Dermis blood vessel endothelial cell (primary cell): ENCODE data around the gene SLC1A5. TPM values are rescaled to one million over a fixed set of nuclear protein-coding genes. Genes with fewer than 3 reads are reported as not detected.
"Not testable (repeated sequence)": the region's sequence is repeated elsewhere in the genome, so short reads cannot be mapped to it uniquely, and the experiment has no call there.

ENCODE experiments used
- DNase-seq: peaks from one replicate; pipeline ENCODE4 v3.0.0; 2010
- total RNA-seq: library from RNA; depleted of rRNA; stranded (reverse); fragments of >200 nt; gene quantifications from 2 replicates; pipeline ENCODE4 v1.2.3, GENCODE V29; 2014

Gene SLC1A5
- total RNA-seq, 1 donor from 2014 or later = 66.9 TPM

DNA sequence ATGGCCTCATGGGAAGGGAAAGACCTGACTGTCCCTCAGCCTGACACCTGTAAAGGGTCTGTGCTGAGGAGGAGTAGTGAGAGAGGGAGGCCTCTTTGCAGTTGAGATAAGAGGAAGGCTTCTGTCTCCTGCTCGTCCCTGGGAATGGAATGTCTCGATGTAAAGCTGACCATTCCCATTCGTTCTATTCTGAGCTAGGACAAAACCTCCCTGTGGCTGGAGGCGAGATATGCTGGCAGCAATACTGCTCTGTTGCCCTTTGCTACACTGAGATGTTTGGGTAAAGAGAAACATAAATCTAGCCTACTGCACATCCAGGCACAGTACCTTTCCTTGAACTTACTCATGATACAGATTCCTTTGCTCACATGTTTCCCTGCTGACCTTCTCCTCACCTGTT lies 19.6 kb downstream of the SLC1A5 start:
- not testable (repeated sequence) for DNase-seq

DNA sequence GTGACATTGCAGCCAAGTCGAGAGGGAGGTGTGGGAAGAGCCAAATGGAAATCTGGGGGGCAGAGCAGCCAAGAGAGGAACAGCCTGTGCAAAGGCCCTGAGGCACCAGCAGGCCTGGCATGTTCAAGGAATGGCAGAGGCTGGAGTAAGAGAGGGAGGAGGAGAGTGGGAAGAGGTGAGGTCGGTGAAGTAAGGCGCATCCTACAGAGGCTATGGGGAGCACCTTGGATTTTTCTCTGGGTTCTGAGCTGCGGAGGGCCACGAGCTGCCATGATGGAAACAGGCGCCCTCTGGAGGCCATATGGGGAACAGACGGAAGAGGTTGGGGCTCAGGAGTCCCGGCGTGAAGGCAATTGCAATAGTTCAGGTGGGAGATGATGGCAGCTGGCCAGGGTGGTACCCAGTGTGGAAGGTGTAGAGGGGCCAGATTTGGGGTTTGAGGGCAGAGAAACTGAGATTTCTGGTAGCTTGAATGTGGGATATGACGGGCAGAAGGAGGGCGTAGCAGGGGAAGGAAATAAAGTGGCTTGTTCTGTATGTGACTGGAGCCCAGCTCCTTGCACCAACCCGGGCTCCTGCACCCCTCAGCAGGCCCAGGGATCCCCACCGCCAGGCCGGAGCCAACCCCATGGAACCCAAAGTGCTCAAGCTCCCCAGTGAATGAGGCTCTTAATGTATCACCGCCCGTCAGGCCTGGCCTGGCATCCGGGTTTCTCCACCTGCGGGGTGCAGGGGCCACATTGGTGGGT lies 21.7 kb downstream of the SLC1A5 start:
- DNase-seq = peak; percentile 66

DNA sequence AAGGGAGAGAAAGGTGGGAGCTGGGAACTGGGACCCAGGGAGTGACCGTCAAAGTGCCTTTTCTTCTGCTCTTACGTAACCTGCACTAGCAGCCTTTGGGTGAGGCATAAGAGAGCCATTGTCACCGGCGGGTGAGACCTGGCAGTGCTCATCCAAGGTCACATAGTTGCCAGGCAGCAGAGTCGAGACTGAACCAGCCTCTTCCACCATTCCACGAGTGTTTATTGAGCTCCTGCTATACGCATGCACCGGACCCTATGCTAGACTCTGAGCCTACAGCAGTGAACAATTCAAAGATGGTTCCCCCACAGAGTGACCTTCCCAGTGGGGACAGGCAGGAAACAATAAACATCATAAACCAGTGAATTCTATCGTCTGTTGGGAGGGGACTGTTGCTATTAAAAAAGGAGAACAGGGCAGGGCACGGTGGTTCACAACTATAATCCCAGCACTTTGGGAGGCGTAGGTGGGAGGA lies 23.5 kb downstream of the SLC1A5 start:
- DNase-seq = no peak

DNA sequence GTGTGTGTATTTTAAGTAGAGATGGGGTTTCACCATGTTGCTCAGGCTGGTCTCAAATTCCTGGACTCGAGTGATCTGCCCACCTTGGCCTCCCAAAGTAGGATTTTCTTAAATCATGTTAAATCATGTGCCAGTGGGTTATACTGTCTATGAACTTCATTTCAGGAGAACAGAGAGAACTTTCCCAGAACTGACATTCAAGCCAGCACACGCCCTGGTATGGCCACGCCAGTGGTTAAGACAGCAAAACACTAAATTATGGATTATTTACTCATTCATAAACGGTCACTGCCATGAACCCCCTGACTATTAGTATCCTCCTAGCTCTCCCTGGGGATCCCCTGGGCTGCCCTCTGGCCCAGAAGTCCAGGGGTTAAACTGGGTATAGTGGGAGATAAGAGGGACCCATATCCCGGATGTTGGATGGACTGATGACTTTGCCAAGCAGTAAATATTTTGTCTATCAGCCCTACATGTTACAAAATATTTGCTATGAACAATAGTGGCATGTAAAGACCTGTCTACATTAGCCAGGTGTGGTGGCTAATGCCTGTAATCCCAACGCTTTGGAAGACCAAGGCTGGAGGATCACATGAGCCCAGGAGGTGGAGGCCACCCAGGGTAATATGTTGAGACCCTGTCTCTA lies 26.0 kb downstream of the SLC1A5 start:
- DNase-seq = no peak

DNA sequence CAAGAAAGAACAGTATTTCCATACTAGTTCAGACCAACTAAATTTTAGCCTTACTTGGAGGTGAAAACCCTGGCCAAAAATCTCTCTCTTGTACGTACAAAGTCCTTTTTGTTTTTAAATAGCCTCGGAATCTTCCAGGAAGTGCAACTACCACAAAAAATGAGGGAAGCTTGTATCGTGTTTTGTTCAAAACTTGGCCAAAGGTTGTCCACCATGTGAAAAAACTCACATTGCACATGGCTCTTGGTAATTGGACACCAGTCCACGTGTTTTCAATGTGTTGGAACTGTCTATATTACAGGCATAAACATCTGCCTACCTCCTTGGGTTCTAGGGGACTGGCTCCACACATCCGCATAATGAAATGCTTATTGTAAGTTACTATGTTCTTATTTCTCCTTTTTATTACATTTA lies 27.0 kb downstream of the SLC1A5 start:
- DNase-seq = no peak

DNA sequence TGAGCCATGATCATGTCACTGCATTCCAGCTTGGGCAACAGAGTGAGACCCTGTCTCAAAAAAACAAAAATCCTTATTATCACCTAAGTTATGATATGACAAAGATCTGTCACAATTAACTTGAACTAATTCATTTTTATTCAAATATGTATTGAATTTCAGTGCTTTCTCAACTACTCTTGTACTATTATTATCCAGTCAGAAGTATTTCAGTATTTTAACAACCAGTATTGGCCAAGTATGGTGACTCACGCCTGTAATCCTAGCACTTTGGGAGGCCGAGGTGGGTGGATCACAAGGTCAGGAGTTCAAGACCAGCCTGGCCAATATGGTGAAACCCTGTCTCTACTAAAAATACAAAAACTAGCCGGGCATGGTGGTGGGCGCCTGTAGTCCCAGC lies 27.5 kb downstream of the SLC1A5 start:
- not testable (repeated sequence) for DNase-seq

DNA sequence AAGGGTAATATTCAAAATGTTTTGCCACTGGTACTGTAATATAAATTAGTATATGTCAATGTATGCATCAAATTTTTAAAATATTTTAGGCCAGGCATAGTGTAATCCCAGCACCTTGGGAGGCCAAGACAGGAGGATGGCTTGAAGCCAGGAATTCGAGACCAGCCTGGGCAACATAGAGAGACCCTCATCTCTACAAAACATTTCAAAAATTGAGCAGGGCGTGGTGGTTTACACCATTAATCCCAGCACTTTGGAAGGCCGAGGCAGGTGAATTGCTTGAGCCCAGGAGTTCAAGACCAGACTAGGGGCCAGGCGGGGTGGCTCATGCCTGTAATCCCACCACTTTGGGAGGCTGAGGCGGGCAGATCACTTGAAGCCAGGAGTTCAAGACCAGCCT lies 28.0 kb downstream of the SLC1A5 start:
- DNase-seq = no peak

DNA sequence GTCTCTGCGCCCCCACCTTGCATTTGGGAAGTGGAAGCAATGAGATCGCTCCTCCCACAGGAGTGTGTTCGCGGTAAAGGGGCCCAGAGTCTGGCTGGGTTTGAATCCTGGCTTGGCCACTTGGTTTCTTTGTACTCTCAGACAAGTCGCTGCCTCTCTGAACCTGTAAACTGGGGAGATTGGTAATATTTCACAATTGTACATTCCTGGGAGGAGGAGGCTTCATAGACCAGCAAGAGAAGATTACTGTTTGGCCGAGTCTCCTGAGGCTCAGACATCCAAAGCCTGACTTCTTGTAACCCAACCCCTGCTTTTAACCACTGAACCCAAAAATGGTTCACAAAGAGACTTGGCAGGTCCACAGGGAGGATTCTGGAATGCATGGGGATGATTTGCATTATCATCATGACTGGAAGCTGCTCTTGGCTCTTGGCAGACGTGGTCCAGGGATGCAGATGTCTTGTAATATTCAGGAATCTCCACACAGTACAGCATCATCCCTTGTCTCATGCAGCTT lies 28.5 kb downstream of the SLC1A5 start:
- DNase-seq = no peak

DNA sequence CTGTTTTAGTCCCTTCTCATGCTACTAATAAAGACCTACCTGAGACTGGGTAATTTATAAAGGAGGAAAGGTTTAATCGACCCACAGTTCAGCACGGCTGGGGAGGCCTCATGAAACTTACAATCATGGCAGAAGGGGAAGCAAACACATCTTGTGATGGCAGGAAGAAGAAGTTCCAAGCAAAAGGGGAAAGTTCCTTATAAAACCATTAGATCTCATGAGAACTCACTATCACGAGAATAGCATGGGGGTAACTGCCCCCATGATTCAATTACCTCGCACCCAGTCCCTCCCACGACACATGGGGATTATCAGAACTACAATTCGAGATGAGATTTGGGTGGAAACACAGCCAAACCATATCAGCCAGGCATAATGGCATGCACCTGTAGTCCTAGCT lies 29.2 kb downstream of the SLC1A5 start:
- DNase-seq = no peak

DNA sequence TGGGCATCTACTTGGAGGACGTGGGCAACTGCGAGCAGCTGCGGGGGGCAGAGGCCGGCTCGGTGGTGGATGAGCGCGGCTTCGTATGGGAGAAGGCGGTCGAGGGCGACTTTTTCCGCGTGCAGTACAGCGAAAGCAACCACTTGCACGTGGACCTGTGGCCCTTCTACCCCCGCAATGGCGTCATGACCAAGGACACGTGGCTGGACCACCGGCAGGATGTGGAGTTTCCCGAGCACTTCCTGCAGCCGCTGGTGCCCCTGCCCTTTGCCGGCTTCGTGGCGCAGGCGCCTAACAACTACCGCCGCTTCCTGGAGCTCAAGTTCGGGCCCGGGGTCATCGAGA lies 31.9 kb downstream of the SLC1A5 start:
- peak; percentile 59 for DNase-seq

DNA sequence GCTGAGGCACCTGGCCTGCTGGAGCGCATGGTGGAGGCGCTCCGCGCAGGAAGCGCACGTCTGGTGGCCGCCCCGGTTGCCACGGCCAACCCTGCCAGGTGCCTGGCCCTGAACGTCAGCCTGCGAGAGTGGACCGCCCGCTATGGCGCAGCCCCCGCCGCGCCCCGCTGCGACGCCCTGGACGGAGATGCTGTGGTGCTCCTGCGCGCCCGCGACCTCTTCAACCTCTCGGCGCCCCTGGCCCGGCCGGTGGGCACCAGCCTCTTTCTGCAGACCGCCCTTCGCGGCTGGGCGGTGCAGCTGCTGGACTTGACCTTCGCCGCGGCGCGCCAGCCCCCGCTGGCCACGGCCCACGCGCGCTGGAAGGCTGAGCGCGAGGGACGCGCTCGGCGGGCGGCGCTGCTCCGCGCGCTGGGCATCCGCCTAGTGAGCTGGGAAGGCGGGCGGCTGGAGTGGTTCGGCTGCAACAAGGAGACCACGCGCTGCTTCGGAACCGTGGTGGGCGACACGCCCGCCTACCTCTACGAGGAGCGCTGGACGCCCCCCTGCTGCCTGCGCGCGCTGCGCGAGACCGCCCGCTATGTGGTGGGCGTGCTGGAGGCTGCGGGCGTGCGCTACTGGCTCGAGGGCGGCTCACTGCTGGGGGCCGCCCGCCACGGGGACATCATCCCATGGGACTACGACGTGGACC lies 32.4 kb downstream of the SLC1A5 start:
- no peak for DNase-seq

DNA sequence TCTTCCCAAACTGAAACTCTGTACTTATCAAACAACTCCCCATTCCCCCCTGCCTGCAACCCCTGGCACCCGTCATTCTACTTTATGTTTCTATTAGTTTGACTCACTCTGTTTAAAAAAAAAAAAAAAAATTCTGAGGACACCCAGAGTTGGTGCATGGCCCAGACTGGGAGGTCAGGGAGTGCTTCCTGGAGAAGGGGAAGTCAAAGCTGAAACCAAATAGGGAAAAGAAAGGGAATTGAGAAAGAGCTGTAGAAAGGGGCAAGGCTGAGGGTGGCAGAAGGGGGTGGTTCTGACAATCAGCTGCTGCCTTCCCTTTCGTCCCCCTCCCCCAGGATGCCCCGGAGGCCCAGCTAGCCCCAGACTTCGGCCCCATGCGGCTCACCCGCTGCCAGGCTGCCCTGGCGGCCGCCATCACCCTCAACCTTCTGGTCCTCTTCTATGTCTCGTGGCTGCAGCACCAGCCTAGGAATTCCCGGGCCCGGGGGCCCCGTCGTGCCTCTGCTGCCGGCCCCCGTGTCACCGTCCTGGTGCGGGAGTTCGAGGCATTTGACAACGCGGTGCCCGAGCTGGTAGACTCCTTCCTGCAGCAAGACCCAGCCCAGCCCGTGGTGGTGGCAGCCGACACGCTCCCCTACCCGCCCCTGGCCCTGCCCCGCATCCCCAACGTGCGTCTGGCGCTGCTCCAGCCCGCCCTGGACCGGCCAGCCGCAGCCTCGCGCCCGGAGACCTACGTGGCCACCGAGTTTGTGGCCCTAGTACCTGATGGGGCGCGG lies 33.1 kb downstream of the SLC1A5 start:
- DNase-seq = peak; percentile 72

DNA sequence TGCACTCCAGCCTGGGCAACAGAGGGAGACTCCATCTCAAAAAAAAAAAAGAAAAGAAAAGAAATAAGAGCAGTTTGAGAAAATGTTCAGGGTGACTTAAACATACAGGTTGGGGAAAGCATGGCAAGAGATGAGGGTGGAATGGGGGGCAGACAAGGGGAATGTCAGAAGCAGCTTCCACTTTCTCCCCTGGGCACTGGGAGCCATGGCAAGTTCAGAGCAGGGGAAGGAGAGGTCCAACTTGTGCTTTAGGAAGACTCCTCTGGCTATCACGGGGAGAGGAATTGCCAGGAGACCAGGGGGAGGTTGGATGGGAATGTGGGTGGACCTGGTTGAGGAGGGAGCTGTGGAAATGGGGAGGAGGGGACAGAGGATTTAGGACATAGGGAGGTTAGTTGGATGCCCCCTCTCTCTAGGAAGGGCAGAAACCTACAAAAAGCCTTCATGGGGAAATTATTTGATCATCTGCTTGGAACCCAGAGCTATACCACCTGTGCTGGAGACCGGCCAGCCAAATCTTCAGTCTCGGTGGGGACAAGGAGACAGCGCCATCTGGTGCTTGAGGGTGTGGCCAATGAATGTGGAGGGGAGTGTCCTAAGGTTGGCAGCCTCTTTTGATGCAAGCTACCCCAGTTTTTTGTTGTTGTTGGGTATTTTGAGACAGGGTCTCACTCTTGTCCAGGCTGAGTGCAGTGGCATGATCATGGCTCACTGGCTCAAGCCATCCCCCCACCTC lies 34.8 kb downstream of the SLC1A5 start:
- peak; percentile 64 for DNase-seq

DNA sequence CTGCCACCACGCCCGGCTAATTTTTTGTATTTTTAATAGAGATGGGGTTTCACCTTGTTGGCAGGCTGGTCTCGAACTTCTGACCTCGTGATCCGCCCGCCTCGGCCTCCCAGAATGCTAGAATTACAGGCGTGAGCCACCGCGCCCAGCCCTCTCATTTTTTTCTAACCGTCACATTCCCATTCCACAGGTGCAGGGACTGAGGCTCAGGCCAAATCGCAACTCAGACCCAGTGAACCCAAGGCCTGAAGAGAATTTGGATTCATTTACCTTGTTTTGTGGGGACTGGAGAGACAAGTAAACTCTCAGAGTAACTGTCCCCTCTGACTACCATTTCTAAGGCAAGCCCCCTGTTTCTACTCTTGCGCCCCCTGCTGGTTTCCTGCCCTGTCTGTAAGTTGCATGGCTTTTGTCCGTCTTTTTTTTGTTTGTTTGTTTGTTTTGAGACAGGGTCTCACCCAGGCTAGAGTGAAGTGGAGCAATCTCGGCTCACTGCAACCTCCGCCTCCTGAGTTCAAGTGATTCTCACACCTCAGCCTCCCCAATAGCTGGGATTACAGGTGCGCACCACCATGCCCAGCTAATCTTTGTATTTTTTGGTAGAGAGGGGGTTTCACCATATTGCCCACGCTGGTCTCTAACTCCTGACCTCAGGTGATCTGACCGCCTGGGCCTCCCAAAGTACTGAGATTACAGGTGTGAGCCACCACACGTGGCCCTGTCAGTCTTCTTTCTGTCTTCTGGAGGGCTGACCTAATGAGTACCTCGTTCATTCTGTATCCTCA lies 39.9 kb downstream of the SLC1A5 start:
- peak; percentile 88 for DNase-seq

DNA sequence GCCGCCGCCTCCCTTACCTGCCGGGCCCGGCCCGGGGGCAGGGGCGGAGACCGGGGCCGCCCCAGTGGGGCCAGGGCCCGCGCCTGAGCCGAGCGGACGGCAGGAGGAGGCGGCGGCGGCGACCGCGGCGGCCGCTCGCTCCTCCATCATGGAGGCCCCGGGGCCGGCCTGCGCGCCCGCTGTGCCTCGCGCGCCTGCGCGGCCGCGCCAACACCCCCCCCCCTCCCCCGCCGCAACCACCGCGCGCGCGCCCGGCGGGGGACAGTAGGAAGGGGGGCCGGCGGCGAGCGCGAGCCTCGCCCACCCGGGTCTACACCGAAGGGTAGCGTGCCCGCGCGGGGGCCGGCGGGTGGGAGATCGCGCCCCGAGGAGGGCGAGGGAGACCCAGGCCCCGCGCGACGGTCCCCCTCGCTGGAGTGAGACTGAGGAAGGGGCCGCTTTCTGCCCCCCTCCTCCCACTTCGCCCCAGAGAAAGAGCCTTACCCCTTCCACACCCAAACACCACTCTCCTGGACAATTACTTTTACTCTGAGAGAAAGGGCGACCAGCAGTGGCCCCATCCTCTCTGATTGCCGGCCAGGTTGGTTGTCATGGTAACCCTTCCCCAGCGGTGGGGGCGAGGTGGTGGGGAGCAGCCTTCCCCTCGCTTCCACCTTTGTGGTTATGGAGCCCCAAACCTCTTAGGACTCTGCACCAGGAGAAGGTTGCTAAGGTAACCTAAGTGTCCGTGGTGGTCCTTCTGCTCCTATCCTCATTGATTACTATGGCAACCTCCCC lies 41.9 kb downstream of the SLC1A5 start, which contains the start of gene STRN4:
Gene STRN4, minus strand, starts transcription at position 170 of the 777 bp plus-strand sequence. Its CDS starts 20 bp downstream, at position 150.
- peak; percentile 62 for DNase-seq

DNA sequence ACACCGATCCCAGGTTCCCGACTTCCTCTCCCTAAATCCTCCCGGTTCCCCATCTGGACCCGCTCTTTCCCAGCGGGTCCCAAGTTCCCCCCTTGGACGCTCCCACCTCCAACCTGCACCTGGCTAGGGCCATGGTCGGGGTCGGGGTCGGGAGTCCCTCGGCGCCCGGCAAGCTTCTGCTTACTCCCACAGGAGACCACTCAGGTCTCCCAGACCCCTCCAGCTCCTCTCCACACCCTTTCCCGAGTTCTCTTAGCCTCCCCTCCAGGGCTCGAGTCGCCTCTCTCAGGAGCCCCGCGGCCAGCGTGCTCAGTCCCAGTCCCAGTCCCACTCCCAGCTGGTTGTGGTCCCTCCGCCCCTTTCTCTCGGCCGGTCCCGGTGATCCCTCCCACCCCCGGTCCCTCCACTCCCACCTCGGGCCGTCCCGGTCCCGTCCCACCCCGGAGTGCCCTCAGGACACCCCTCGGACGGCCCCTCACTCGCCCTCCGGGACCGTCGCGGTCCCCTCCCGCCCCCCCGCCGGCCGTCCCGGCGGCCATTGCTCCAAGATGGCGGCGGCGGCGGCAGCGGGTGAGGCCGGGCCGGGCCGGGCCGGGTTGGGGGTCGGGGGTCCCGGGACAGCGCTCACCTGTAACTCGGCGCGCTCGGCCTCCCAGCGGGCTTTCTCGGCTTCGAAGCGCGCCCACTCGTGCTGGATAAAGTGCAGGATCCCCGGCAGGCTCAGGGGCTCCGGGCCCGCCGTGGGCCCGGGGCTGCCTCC lies 42.7 kb downstream of the SLC1A5 start, which contains the start of gene FKRP:
Gene FKRP, plus strand, starts transcription at position 537 of the 760 bp plus-strand sequence. CDS start 9,394 bp downstream, outside the sequence.
- peak; percentile 39 for DNase-seq

DNA sequence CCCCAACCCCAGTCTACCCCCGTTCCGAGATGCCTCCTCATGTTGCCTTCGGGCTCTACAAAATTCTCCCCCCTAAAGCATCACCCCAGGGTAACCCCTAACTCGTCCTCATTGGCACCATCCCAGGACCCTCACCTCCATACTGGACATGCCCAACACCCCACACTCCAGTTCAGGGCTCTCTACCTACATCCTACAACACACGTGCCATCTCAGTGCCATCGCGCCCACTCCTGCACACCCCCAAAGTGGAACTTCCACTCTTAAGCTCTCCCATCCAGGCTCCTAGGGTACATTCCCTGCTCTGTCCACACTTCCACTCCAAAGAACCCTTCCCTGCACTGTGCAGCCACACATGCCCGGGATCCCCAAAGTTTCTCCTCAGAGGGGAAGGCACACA lies 43.4 kb downstream of the SLC1A5 start:
- DNase-seq = no peak

DNA sequence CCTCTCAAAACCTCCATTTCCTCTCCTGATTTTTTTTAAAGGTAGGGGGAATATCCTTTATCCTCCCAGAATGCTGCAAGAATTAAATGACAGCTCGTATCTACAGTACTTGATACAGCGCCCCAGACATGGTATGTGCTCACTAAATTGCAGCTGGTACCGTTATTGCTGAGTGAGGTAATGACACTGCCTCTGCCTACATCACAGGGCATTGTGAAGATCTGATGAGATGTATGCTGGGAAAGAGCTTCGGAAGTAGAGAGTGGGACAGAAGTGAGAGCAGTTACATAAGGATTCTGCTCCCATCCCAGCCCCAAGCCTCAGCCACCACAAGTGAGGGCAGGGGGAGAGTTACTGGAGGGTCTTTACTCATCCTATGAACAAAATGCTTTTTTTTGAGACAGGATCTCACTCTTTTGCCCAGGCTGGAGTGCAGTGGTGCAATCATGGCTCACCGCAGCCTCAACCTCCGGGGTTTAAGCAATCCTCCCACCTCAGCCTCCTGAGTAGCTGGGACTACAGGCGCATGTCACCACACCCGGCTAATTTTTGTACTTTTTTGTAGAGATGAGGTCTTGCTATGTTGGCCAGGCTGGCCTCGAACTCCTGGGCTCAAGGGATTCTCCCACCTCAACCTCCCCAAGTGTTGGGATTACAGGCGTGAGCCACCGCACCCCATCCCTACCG lies 44.2 kb downstream of the SLC1A5 start:
- no peak for DNase-seq
